ENCODE results near the gene WFIKKN1.

The WFIKKN1 gene

DNA sequence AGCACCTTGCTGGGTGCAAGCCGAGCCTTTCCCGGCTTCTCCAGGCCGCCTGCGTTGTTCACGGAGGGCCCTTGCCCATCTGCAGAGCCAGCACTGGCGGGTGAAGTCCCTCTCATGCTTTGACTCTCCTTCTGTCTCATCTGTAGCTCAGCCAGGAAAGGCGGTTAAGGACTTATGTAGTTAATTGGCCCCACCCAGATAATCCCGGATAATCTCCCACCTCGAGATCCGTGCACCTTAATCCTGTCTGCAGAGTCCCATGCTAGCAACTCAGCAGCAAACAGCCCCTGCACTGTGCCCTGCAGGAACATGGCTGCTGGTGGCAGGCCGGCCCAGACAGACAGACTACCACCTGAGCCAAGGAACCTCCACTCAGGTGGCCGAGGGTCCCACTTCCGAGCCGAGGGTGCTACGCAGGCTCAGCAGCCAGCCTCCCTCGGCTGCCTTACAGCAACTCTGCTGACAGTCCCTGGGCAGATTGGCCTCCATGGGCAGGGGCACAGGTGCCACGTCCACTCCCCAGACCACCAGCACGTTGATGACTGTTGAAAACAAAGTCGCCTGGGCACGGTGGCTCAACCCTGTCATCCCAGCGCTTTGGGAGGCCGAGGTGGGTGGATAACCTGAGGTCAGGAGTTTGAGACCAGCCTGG, 24.0 kb upstream of the WFIKKN1 start:
- TF ChIP-seq RARB (CRISPR knock-in tag; IDR thresholded peaks at IDR 0.05): no peak
- TF ChIP-seq, protein P1, sequence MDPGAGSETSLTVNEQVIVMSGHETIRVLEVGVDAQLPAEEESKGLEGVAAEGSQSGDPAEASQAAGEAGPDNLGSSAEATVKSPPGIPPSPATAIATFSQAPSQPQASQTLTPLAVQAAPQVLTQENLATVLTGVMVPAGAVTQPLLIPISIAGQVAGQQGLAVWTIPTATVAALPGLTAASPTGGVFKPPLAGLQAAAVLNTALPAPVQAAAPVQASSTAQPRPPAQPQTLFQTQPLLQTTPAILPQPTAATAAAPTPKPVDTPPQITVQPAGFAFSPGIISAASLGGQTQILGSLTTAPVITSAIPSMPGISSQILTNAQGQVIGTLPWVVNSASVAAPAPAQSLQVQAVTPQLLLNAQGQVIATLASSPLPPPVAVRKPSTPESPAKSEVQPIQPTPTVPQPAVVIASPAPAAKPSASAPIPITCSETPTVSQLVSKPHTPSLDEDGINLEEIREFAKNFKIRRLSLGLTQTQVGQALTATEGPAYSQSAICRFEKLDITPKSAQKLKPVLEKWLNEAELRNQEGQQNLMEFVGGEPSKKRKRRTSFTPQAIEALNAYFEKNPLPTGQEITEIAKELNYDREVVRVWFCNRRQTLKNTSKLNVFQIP (CRISPR knock-in tag; IDR thresholded peaks at IDR 0.05; ENCODE audit: borderline replicate concordance, low read depth): no peak
- TF ChIP-seq CREB5 (CRISPR knock-in tag; IDR thresholded peaks at IDR 0.05; ENCODE audit: low read depth): no peak
- TF ChIP-seq TOX (CRISPR knock-in tag; IDR thresholded peaks at IDR 0.05; ENCODE audit: borderline replicate concordance): no peak
- no peak for TF ChIP-seq TSHZ2 (CRISPR knock-in tag; IDR thresholded peaks at IDR 0.05)
- no peak for TF ChIP-seq TCF4 (CRISPR knock-in tag; IDR thresholded peaks at IDR 0.05; ENCODE audit: borderline replicate concordance)
- TF ChIP-seq SNAI2 (CRISPR knock-in tag; IDR thresholded peaks at IDR 0.05): no peak
- no peak for TF ChIP-seq OSR1 (CRISPR knock-in tag; IDR thresholded peaks at IDR 0.05)
- no peak for TF ChIP-seq PPARA (CRISPR knock-in tag; IDR thresholded peaks at IDR 0.05; ENCODE audit: borderline replicate concordance)
- no peak for TF ChIP-seq ZFP30 (CRISPR knock-in tag; IDR thresholded peaks at IDR 0.05)
- no peak for ATAC-seq

DNA sequence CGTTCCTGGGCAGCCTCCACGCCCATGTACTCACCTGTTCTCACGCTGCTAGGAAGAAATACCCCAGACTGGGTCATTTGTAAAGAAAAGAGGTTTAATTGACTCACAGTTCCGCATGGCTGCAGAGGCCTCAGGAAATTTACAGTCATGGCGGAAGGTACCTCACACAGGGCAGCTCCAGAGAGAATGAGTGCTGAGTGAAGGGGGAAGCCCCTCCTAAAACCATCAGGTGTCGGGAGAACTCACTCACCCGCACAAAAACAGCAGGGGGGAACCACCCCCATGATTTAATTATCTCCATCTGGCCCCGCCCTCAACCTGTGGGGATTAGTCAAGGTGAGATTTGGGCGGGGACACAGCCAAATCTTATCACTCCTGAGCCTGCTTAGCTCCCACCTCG, 22.8 kb upstream of the WFIKKN1 start:
- ATAC-seq: no peak
- TF ChIP-seq ZC3H10 (CRISPR knock-in tag; IDR thresholded peaks at IDR 0.05): no peak
- no peak for TF ChIP-seq TOX (CRISPR knock-in tag; IDR thresholded peaks at IDR 0.05; ENCODE audit: borderline replicate concordance)
- no peak for TF ChIP-seq CSRNP3 (CRISPR knock-in tag; IDR thresholded peaks at IDR 0.05)

DNA sequence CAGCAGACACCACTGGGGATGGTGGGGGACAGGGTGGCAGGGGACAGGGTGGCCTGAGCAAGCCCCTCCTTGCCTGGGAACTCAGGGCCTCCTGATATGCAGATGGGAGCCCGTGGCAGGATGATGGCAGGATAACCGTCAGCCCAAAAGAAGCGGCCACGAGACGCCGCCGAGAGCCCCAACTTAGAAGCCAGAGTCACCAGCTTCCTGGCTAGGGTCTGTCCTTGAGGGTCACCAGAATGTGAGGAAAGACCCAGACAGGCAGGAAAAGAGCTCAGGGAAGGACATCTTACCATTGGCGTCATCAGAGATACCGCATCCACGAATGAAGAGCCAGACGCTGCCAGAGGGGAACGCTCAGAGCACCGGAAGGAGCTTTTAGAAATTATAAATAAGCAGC, 21.5 kb upstream of the WFIKKN1 start:
- TF ChIP-seq TSHZ2 (CRISPR knock-in tag; IDR thresholded peaks at IDR 0.05) (no peak), ZFP30 (CRISPR knock-in tag; IDR thresholded peaks at IDR 0.05) (no peak), ZC3H10 (CRISPR knock-in tag; IDR thresholded peaks at IDR 0.05) (no peak), ZFP3 (CRISPR knock-in tag; IDR thresholded peaks at IDR 0.05) (no peak), ZNF70 (CRISPR knock-in tag; IDR thresholded peaks at IDR 0.05) (no peak), RARB (CRISPR knock-in tag; IDR thresholded peaks at IDR 0.05) (no peak), OSR1 (CRISPR knock-in tag; IDR thresholded peaks at IDR 0.05) (no peak), ZNF565 (CRISPR knock-in tag; conservative IDR thresholded peaks at IDR 0.05; ENCODE audit: low read depth) (no peak), CREB5 (CRISPR knock-in tag; IDR thresholded peaks at IDR 0.05; ENCODE audit: low read depth) (no peak), ESRRG (CRISPR knock-in tag; IDR thresholded peaks at IDR 0.05) (no peak), ARNTL (CRISPR knock-in tag; IDR thresholded peaks at IDR 0.05; ENCODE audit: borderline replicate concordance, low read depth) (no peak), SNAI2 (CRISPR knock-in tag; IDR thresholded peaks at IDR 0.05) (no peak), PATZ1 (CRISPR knock-in tag; IDR thresholded peaks at IDR 0.05; ENCODE audit: borderline replicate concordance) (no peak), ISL1 (CRISPR knock-in tag; IDR thresholded peaks at IDR 0.05) (no peak)
- TF ChIP-seq, protein P1 (CRISPR knock-in tag; IDR thresholded peaks at IDR 0.05; ENCODE audit: borderline replicate concordance, low read depth): no peak
- no peak for ATAC-seq

Measured in SK-N-SH treated with all-trans-retinoic acid at 6 μM for 48 hours (cell line).